WTC11 (cell line): ENCODE results near the gene CYP39A1.

ENCODE experiments used
- CTCF ChIP-seq: fragments of 200-600 bp; IDR thresholded peaks from 2 replicates; pipeline ENCODE4 v1.8.0; 2022; ENCODE audit warnings: antibody characterized with exemption
- FOXP1 ChIP-seq: sonication (generic); formaldehyde crosslinking; IDR thresholded peaks from 2 replicates; pipeline ENCODE4 v1.8.0; 2022; ENCODE audit warnings: missing genetic modification reagents, mild to moderate bottlenecking, moderate library complexity, borderline replicate concordance
- JUN ChIP-seq: sonication (generic); formaldehyde crosslinking; IDR thresholded peaks from 2 replicates; pipeline ENCODE4 v1.8.0; 2023; ENCODE audit warnings: mild to moderate bottlenecking, missing genetic modification reagents
- MAX ChIP-seq: sonication (generic); formaldehyde crosslinking; IDR thresholded peaks from 2 replicates; pipeline ENCODE4 v1.8.0; 2022; ENCODE audit warnings: mild to moderate bottlenecking, missing genetic modification reagents
- NR2C2 ChIP-seq: sonication (generic); formaldehyde crosslinking; IDR thresholded peaks from 2 replicates; pipeline ENCODE4 v1.8.0; 2022; ENCODE audit warnings: mild to moderate bottlenecking, missing genetic modification reagents
- RELA ChIP-seq: sonication (generic); formaldehyde crosslinking; IDR thresholded peaks from 2 replicates; pipeline ENCODE4 v1.8.1; 2022; ENCODE audit warnings: missing genetic modification reagents, mild to moderate bottlenecking, borderline replicate concordance
- ZBTB21 ChIP-seq: sonication (generic); formaldehyde crosslinking; IDR thresholded peaks from 2 replicates; pipeline ENCODE4 v1.8.1; 2023; ENCODE audit warnings: mild to moderate bottlenecking, missing genetic modification reagents, borderline replicate concordance
- TF ChIP-seq, protein P1 (sequence below): sonication (generic); formaldehyde crosslinking; IDR thresholded peaks from 2 replicates; pipeline ENCODE4 v1.8.0; 2023; ENCODE audit warnings: missing genetic modification reagents, mild to moderate bottlenecking, borderline replicate concordance

- TF ChIP-seq RELA (CRISPR knock-in tag) = no peak
- no peak for TF ChIP-seq JUN (CRISPR knock-in tag)
- no peak for TF ChIP-seq MAX (CRISPR knock-in tag)
- TF ChIP-seq CTCF = no peak
- no peak for TF ChIP-seq ZBTB21 (CRISPR knock-in tag)
- TF ChIP-seq, protein P1, sequence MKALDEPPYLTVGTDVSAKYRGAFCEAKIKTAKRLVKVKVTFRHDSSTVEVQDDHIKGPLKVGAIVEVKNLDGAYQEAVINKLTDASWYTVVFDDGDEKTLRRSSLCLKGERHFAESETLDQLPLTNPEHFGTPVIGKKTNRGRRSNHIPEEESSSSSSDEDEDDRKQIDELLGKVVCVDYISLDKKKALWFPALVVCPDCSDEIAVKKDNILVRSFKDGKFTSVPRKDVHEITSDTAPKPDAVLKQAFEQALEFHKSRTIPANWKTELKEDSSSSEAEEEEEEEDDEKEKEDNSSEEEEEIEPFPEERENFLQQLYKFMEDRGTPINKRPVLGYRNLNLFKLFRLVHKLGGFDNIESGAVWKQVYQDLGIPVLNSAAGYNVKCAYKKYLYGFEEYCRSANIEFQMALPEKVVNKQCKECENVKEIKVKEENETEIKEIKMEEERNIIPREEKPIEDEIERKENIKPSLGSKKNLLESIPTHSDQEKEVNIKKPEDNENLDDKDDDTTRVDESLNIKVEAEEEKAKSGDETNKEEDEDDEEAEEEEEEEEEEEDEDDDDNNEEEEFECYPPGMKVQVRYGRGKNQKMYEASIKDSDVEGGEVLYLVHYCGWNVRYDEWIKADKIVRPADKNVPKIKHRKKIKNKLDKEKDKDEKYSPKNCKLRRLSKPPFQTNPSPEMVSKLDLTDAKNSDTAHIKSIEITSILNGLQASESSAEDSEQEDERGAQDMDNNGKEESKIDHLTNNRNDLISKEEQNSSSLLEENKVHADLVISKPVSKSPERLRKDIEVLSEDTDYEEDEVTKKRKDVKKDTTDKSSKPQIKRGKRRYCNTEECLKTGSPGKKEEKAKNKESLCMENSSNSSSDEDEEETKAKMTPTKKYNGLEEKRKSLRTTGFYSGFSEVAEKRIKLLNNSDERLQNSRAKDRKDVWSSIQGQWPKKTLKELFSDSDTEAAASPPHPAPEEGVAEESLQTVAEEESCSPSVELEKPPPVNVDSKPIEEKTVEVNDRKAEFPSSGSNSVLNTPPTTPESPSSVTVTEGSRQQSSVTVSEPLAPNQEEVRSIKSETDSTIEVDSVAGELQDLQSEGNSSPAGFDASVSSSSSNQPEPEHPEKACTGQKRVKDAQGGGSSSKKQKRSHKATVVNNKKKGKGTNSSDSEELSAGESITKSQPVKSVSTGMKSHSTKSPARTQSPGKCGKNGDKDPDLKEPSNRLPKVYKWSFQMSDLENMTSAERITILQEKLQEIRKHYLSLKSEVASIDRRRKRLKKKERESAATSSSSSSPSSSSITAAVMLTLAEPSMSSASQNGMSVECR (CRISPR knock-in tag) = no peak
- no peak for TF ChIP-seq NR2C2 (CRISPR knock-in tag)
- TF ChIP-seq FOXP1 (CRISPR knock-in tag) = no peak
These were observed 21.8 kb upstream of the CYP39A1 start for GRCh38 chr6:46674410-46674809.
